Activated CD4-positive, alpha-beta T cell treated with anti-CD3 and anti-CD28 coated beads, Interleukin-2, Interleukin-6, amounts not matched to agents 100 ng/mL and 50 ng/mL, durations not matched to agents 16 hours and 8 hours (primary cell): ENCODE results near the gene ICAM2.
A peak's percentile ranks its signal among the peaks of the same experiment; 100 is the strongest.

ENCODE experiments used
- DNase-seq: peaks from one replicate; pipeline ENCODE4 v3.0.0-alpha.2; 2020

The ICAM2 gene

GRCh38 chr17:63973930-63974593 lies 46.4 kb downstream of the ICAM2 start:
- DNase-seq = no peak

DNA sequence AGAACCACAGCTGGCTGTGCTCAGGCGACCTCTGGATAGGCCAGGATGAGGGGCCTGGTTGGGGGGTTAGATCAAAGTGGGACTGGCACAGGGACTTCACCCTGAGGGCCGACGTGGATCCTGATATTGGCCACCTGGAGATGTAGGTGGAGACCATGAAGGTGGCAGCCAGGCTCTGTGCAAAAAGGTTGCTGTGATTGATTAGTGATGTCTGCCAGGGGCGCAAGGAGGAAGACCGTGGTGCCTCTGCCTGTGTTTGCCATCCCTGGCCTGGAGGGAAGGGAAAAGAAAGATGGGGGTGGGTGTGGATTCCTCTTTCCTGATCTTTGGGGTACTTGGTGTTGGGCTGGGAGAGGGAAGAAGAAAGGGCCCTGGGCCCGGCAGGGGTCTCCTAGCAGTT lies 47.2 kb downstream of the ICAM2 start:
- no peak for DNase-seq

- no peak for DNase-seq
These were observed 47.6 kb downstream of the ICAM2 start, which contains the start of gene SCN4A for GRCh38 chr17:63972796-63973195. TSS of gene SCN4A (minus strand) at chr17:63972918. CDS start at chr17:63972841, 77 bp downstream.

GRCh38 chr17:63969278-63969677 lies 51.2 kb downstream of the ICAM2 start:
- no peak for DNase-seq

DNA sequence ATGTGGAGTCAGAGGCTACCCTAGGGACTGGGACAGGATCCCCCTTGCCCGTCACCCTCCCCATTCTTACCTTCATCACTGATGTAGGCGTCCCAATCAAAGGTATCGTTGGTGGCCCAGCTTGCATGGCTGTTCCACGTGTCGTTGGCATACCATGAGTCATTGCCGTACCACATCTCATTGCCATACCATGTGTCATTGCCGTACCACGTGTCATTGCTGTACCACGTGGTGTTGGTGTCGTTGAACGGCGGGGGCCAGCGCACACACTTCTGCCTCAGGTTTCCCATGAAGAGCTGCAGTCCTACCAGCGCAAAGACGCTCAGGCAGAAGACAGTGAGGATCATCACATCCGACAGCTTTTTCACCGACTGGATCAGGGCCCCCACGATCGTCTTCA lies 52.5 kb downstream of the ICAM2 start:
- DNase-seq = peak; percentile 55

DNA sequence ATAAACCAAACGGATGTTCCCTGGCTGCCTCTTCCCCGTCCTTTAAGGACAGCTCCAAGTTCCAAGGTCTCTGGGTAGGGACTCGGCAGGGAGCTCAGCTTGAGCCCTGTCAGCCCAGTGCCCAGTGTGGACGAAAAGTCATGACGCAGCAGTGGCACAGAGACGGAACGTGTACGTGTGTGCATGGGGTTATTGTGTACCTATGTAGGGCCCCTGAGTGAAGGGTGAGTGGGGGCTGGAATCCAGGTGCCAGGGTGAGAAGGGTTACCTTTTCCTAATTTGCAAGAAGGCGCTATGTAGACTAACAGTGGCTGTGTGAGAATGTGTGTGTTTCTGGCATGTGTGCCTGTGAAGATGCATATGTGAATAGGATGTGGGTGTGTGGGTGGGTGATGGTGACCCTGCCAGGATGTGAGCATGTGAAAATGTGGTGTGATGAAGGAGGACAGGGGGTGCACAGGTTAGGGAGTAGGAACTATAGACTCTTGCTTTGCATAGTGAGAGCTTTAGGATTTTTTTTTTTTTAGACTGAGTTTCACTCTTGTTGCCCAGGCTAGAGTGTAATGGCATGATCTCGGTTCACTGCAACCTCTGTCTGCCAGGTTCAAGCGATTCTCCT lies 53.7 kb downstream of the ICAM2 start:
- DNase-seq = peak; percentile 19

DNA sequence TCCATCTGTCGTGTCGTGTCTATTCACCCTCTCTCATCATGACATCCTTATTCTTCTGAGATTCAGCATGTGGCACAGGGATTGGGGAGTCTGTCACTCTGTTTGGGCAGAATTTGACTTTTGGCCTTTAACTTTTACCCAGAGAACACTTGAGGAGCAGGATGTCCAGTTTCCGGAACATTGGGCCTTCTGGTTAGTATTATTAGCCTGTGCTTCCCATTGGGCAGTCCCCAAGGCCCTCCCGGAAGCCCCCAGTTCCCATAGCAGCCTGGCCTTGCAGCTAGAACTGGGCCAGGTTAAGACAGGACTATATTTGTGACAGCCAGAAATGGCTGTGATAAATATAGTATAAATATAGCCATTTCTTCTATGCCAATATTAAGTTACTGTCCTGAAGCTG lies 57.3 kb downstream of the ICAM2 start:
- no peak for DNase-seq

- no peak for DNase-seq
These were observed 58.1 kb downstream of the ICAM2 start for GRCh38 chr17:63962298-63962744.

- DNase-seq = peak; percentile 57
These were observed 58.8 kb downstream of the ICAM2 start for GRCh38 chr17:63961355-63962212.

GRCh38 chr17:63960430-63960829 lies 60.0 kb downstream of the ICAM2 start:
- DNase-seq = no peak

DNA sequence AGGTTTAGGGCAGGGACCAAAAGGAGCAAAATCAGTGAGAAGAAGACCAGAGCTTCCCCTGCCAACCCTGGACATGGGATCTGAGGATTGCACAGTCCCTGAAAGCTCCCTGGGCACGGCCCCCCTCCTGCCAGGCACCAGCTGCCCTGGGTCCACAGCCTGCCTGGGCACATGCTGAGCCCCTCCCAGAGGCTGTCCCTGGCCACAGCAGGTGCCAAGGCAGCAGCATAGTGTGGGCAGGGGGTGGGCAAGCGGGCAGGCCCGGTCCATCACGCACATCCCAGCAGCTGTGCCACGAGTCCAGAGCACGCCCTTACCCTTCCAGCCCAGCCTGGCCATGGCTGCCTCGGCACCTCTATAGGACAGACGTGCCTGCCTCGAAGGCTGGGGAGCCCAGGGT lies 60.4 kb downstream of the ICAM2 start:
- no peak for DNase-seq

DNA sequence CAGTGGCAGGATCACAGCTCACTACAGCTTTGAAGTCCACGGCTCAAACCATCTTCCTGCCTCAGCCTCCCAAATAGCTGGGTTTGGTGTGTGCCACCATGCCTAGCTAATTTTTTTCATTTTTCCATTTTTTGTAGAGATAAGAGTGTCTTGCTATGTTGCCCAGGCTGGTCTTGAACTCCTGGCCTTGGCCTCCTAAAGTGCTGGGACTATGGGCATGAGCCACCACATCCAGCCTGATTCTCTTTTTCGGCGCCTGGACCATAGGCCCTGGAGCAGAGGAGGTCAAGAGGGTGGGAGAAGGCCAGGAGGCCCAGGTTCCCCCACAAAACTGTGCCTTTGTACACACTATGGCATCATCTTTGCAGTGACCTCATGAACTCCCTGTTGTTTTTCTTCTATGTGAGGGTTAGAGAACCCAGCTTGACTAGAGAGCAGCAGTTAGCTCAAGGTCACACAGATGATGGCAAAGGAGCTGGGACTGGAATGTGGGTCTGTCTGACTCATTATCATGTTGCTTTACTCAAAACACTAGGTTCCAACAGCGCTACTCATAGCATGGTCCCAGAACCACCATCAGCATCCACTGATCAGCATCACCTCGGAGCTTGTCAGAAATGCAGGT lies 64.0 kb downstream of the ICAM2 start:
- no peak for DNase-seq

GRCh38 chr17:63955791-63956190 lies 64.6 kb downstream of the ICAM2 start:
- DNase-seq = no peak

GRCh38 chr17:63955232-63955631 lies 65.2 kb downstream of the ICAM2 start:
- DNase-seq = no peak

DNA sequence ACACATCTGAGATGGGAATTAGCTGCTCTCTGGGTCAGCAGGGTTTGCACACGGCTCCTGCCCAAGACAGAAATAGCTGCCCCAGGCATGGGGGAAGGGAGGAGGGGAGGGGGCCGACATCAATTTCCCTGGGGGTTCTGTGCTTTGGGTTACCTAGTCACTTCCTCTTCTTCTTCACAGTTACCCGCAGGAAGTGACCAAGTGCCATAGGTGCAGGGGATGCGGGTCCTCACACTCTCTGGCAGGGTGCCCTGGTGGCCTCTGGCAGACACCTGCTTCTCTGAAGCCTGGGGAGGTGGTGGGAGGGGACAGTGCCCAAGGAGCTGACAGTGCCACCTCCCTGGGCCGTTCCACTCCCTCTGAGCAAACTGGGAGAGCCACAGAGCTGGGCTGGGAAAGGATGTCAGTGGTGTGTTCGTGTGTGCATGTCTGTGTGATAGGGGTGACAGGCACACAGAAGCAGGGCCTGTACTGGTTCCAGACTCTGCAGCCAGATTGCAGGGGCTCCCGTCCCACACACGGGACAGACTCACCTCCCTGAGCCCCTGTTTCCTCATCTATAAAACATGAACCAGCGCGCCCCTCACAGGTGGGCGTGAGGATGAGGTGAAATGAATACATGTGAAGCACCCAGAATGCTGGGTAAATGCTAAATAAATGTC lies 65.9 kb downstream of the ICAM2 start:
- DNase-seq = peak; percentile 25
